ENCODE results near the gene SEPTIN1. TPM values are rescaled to one million over a fixed set of nuclear protein-coding genes. Genes with fewer than 3 reads are reported as not detected.

SEPTIN1 gene
- total and polyA plus RNA-seq, 2 of the 13 experiments (the other 11 are each of a cell fraction or from before 2014, with no cell fraction given): 0.18 to 0.67 TPM

GRCh38 chr16:30352488-30353401 is 29.6 kb downstream of the SEPTIN1 start (continued):
- TF ChIP-seq USF2 (IDR thresholded peaks at IDR 0.05; ENCODE audit: low read depth, low read length) (no peak), USF2 (CRISPR knock-in tag; IDR thresholded peaks at IDR 0.05; ENCODE audit: borderline replicate concordance) (no peak), PHF21A (CRISPR knock-in tag; IDR thresholded peaks at IDR 0.05) (peak; percentile 36; the same call in 1 of the 2 replicates), MAZ (IDR thresholded peaks at IDR 0.05; ENCODE audit: borderline replicate concordance, low read depth, low read length) (no peak), MAZ (CRISPR knock-in tag; IDR thresholded peaks at IDR 0.05; ENCODE audit: low read depth) (peak; percentile 42; the same call in 1 of the 2 replicates), ZNF616 (CRISPR knock-in tag; IDR thresholded peaks at IDR 0.05; ENCODE audit: low read depth) (no peak), ZNF670 (CRISPR knock-in tag; IDR thresholded peaks at IDR 0.05; ENCODE audit: borderline replicate concordance) (0 out of 2 replicates have a peak, but pooled peaks have one; percentile 49), ZNF772 (CRISPR knock-in tag; IDR thresholded peaks at IDR 0.05) (peak; percentile 72; the same call in 1 of the 2 replicates), SMAD3 (CRISPR knock-in tag; IDR thresholded peaks at IDR 0.05) (no peak), YY1 (IDR thresholded peaks at IDR 0.05; ENCODE audit: insufficient read depth, insufficient replicate concordance, low read depth, low read length) (peak; percentile 36), ZFP37 (CRISPR knock-in tag; IDR thresholded peaks at IDR 0.05; ENCODE audit: borderline replicate concordance) (no peak), BORCS8-MEF2B (CRISPR knock-in tag; IDR thresholded peaks at IDR 0.05) (no peak; the same call in 1 of the 2 replicates), RXRA (CRISPR knock-in tag; IDR thresholded peaks at IDR 0.05) (peak; percentile 26; the same call in 1 of the 2 replicates), GATA4 (IDR thresholded peaks at IDR 0.05; ENCODE audit: borderline replicate concordance, low read depth) (no peak), PHF8 (CRISPR knock-in tag; IDR thresholded peaks at IDR 0.05) (peak; percentile 37; the same call in 1 of the 2 replicates), NR2F1 (CRISPR knock-in tag; IDR thresholded peaks at IDR 0.05) (peak; percentile 10 to 19; a peak in 1 of 4 replicates), THAP11 (CRISPR knock-in tag; IDR thresholded peaks at IDR 0.05) (peak; percentile 39; the same call in 1 of the 2 replicates), SMYD3 (CRISPR knock-in tag; IDR thresholded peaks at IDR 0.05) (no peak), ZNF446 (CRISPR knock-in tag; IDR thresholded peaks at IDR 0.05) (no peak)
- TF ChIP-seq, protein P1, sequence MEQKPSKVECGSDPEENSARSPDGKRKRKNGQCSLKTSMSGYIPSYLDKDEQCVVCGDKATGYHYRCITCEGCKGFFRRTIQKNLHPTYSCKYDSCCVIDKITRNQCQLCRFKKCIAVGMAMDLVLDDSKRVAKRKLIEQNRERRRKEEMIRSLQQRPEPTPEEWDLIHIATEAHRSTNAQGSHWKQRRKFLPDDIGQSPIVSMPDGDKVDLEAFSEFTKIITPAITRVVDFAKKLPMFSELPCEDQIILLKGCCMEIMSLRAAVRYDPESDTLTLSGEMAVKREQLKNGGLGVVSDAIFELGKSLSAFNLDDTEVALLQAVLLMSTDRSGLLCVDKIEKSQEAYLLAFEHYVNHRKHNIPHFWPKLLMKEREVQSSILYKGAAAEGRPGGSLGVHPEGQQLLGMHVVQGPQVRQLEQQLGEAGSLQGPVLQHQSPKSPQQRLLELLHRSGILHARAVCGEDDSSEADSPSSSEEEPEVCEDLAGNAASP (CRISPR knock-in tag; IDR thresholded peaks at IDR 0.05; ENCODE audit: borderline replicate concordance): 0 out of 2 replicates have a peak, but pooled peaks have one; percentile 7
- TF ChIP-seq, protein P2, sequence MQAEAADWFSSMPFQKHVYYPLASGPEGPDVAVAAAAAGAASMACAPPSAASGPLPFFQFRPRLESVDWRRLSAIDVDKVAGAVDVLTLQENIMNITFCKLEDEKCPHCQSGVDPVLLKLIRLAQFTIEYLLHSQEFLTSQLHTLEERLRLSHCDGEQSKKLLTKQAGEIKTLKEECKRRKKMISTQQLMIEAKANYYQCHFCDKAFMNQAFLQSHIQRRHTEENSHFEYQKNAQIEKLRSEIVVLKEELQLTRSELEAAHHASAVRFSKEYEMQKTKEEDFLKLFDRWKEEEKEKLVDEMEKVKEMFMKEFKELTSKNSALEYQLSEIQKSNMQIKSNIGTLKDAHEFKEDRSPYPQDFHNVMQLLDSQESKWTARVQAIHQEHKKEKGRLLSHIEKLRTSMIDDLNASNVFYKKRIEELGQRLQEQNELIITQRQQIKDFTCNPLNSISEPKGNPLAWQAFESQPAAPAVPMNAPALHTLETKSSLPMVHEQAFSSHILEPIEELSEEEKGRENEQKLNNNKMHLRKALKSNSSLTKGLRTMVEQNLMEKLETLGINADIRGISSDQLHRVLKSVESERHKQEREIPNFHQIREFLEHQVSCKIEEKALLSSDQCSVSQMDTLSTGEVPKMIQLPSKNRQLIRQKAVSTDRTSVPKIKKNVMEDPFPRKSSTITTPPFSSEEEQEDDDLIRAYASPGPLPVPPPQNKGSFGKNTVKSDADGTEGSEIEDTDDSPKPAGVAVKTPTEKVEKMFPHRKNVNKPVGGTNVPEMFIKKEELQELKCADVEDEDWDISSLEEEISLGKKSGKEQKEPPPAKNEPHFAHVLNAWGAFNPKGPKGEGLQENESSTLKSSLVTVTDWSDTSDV (CRISPR knock-in tag; IDR thresholded peaks at IDR 0.05): no peak
